ENCODE results near the gene DSE. TPM values are rescaled to one million over a fixed set of nuclear protein-coding genes. Genes with fewer than 3 reads are reported as not detected.
A peak's percentile ranks its signal among the peaks of the same experiment; 100 is the strongest.

DSE gene
- total RNA-seq, 2 experiments from 2014 or later = 5.6 TPM

DNA sequence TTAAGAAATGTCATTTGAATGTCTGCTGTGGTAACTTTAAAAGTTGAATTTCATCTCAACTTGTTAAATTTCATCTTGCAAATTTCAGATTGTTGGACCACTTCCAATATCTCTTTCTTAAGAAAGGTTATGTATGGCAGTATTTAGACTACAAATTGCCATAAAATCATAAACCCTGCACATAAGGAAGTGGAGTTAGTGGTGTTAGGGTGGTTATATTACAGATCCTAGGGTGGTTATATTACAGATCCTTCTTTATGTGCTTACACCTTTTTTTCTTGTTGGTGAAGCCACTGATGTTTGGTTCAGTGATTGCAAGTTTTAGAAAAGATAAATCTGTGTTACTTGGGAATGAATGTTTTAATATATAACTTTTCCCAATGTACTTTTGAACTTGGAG is 9.0 kb downstream of the DSE start:
- no peak for DNase-seq
- peaks cover 4% of the 10 kb centered on the region for H3K27me3 Mint-ChIP-seq
- intact Hi-C loops (cut with DNase I, micrococcal nuclease) = loop anchor here in 1 of 2 experiments (10.0 kb wide), 1 partner anchor 875 kb away; no protein-coding TSS in a partner anchor
- no peak overlapping the region for H3K27ac Mint-ChIP-seq
- no peak for ATAC-seq
- ChIA-PET POLR2A (no interaction called here), CTCF (no interaction called here)
- no peaks in the 10 kb centered on the region for H3K9me3 Mint-ChIP-seq (ENCODE audit: low read depth)
- H3K4me1 Mint-ChIP-seq = no peaks in the 10 kb centered on the region
- H3K4me3 Mint-ChIP-seq = no peak overlapping the region
- no peaks in the 10 kb centered on the region for H3K36me3 Mint-ChIP-seq (ENCODE audit: low read depth)

DNA sequence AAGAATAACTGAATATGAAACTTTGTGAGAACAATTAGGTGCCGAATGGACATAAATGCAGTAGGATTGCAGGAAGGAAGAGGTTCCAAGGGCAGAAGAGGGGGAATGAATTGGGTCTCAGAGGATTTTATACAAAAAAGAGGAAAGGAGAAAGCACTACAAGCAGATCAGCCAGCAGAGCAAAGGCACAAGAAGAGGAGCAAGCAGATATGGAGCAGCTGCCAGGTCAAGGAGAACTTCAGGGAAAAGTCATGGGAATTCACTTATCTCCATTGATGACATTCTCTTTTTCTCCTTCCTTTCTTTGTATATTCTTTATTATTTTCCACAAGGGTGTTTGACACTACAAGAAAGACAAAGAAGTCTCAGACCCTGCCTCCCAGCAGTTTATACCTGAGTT is 9.6 kb downstream of the DSE start:
- Mint-ChIP-seq H3K4me1 (no peaks in the 10 kb centered on the region), H3K4me3 (no peak overlapping the region), H3K27me3 (peaks cover 3% of the 10 kb centered on the region), H3K36me3 (ENCODE audit: low read depth) (no peaks in the 10 kb centered on the region), H3K9me3 (ENCODE audit: low read depth) (no peaks in the 10 kb centered on the region), H3K27ac (no peak overlapping the region)
- ChIA-PET POLR2A (no interaction called here), CTCF (no interaction called here)
- intact Hi-C loops (cut with DNase I, micrococcal nuclease) = loop anchor here in 1 of 2 experiments (10.0 kb wide), 1 partner anchor 874 kb away; no protein-coding TSS in a partner anchor
- no peak for DNase-seq
- no peak for ATAC-seq

DNA sequence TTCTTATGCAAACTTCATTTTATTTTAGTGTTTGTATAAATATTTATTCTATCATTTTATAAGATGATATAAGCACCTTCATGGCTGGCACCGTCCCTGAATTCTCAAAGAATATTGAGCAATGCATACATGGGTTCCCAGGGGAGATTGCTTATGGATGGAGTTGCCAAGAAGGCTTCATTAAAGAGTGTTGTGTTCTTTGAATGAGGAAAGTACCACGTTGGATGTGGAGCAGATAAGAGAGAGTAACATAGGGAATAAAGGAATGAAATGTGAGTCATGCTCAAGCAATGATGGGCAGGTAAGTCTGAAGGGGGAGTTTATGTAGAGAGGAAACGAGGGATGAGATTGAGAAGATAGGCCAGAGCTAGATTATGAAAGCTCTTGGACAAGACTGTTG is 10.3 kb downstream of the DSE start:
- Mint-ChIP-seq H3K4me3 (no peak overlapping the region), H3K4me1 (no peaks in the 10 kb centered on the region), H3K27ac (no peak overlapping the region), H3K9me3 (ENCODE audit: low read depth) (no peaks in the 10 kb centered on the region), H3K36me3 (ENCODE audit: low read depth) (no peaks in the 10 kb centered on the region), H3K27me3 (peaks cover 2% of the 10 kb centered on the region)
- ATAC-seq (no peak), DNase-seq (no peak)
- ChIA-PET POLR2A (no interaction called here), CTCF (no interaction called here)
- intact Hi-C loops (cut with DNase I, micrococcal nuclease) = loop anchor here in 1 of 2 experiments (10.0 kb wide), 1 partner anchor 874 kb away; no protein-coding TSS in a partner anchor

DNA sequence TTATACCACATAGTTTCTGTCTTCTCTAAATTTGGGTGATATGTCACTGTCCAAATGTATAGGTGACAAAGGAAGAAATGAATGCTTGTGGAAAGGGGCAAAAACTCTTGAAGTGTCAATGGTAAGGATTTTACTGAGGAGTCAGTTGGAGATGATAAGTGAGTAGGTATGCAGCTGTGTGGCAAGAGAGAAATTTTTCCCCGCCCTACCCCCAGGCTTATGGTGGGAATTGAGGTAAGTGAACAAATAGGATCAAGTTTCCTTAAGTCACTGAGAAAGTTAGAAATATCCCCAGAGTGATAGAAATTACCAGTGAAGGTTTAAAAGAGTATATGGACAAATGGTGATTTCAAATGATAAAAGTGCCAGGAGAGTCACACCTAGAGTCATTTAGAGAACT is 11.8 kb downstream of the DSE start:
- ATAC-seq = no peak
- POLR2A ChIA-PET = no interaction called here
- intact Hi-C loops (cut with DNase I, micrococcal nuclease) = loop anchor here in 1 of 2 experiments (10.0 kb wide), 1 partner anchor 872 kb away; no protein-coding TSS in a partner anchor

DNA sequence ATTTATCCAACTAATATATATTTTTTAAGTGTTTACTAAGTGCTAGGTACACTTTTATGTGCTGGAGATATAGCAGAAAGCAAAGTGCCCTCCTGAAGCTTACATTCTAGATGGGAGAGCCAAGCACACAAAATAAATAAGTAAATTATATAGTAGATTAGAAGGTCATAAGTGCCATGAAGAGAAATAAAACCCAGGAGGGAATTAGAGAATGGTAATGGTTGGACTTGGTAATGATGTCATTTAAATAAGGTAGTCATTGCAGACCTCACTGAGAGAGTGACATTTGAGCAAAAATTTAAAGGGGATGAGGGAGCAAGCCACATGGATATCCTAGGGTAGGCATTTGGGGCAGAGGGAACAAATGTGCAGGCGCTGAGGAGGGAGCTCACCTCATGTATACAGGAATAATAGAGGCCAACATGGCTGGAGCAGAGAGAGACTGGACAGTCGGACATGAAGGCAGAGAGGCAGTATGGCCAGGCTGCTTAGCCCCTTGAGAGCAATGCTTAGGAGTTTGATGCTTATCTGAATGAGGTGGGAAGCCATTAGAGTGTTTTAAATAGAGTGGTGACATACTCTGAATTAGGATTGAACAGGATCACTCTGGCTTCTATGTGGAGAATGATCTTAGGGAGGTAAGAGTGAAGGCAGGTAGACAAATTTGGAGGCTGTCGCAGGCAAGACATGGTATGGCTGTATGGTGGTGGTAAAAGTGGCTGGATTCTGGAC is 14.1 kb downstream of the DSE start:
- H3K9me3 Mint-ChIP-seq (ENCODE audit: low read depth) = no peaks in the 10 kb centered on the region
- peaks cover 13% of the 10 kb centered on the region for H3K4me1 Mint-ChIP-seq
- H3K27ac Mint-ChIP-seq = no peak overlapping the region
- intact Hi-C loops (cut with DNase I, micrococcal nuclease) = loop anchor here in 1 of 2 experiments (10.0 kb wide), 1 partner anchor 870 kb away; no protein-coding TSS in a partner anchor
- ChIA-PET CTCF (no interaction called here), POLR2A (no interaction called here)
- no peaks in the 10 kb centered on the region for H3K36me3 Mint-ChIP-seq (ENCODE audit: low read depth)
- ATAC-seq = no peak
- H3K4me3 Mint-ChIP-seq = no peak overlapping the region
- peaks cover 2% of the 10 kb centered on the region for H3K27me3 Mint-ChIP-seq
- no peak for DNase-seq

More for the DNA sequence above, 11.8 kb downstream of the DSE start:
- H3K27ac Mint-ChIP-seq = no peak overlapping the region
- no peaks in the 10 kb centered on the region for H3K9me3 Mint-ChIP-seq (ENCODE audit: low read depth)
- peaks cover 9% of the 10 kb centered on the region for H3K4me1 Mint-ChIP-seq
- H3K36me3 Mint-ChIP-seq (ENCODE audit: low read depth) = no peaks in the 10 kb centered on the region
- DNase-seq = no peak
- H3K27me3 Mint-ChIP-seq = peaks cover 2% of the 10 kb centered on the region
- no peak overlapping the region for H3K4me3 Mint-ChIP-seq
- CTCF ChIA-PET = no interaction called here

DNA sequence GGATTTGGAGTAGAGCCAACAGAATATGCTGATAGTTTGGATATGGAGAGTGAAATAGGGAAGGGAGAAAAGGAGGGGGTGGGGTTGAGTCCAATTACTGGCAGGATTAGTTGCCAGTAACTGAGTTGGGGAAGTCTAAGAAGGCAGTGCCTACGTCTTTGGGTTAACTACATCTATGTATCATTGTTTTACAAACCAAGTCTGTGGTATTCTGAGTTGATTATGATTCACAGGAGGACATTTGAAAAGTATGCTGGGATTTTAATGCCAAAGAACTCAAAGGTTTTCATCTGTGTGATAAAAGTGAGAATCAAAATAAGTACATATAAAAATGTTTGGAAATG is 14.7 kb downstream of the DSE start:
- CTCF ChIA-PET = no interaction called here
- no peak for ATAC-seq
- no peaks in the 10 kb centered on the region for H3K9me3 Mint-ChIP-seq (ENCODE audit: low read depth)

DNA sequence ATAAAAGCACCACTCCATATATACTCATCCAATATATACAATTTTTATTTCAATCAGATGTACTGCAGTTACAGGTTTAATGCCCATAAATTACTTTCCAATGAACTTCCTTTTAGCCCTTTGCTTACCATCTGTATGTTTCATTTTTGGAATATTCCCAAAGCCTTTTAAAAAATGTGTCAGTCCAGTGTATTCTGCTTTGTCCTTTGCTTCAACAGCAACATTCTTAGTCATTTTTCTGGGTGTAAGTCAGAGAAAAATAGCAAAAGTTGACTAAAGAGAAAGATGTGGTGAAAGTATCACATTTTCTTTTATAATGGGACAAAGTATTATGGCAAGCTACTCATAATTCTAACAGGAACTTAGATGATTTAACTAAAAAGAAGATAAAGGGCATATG is 15.2 kb downstream of the DSE start:
- ChIA-PET CTCF (interaction anchor here (0.5 kb wide), 2 partner anchors 150 to 169 kb away, joined by 3 read pairs; no protein-coding TSS in a partner anchor), POLR2A (no interaction called here)
- Mint-ChIP-seq H3K9me3 (ENCODE audit: low read depth) (no peaks in the 10 kb centered on the region), H3K27me3 (peaks cover 2% of the 10 kb centered on the region), H3K4me3 (no peak overlapping the region), H3K27ac (no peak overlapping the region), H3K36me3 (ENCODE audit: low read depth) (no peaks in the 10 kb centered on the region), H3K4me1 (peaks cover 15% of the 10 kb centered on the region)
- DNase-seq (no peak), ATAC-seq (no peak)
- intact Hi-C loops (cut with DNase I, micrococcal nuclease) = loop anchor here in 1 of 2 experiments (10.0 kb wide), 1 partner anchor 869 kb away; no protein-coding TSS in a partner anchor

More for the DNA sequence above, 14.7 kb downstream of the DSE start:
- intact Hi-C loops (cut with DNase I, micrococcal nuclease) = loop anchor here in 1 of 2 experiments (10.0 kb wide), 1 partner anchor 869 kb away; no protein-coding TSS in a partner anchor
- H3K36me3 Mint-ChIP-seq (ENCODE audit: low read depth) = no peaks in the 10 kb centered on the region
- POLR2A ChIA-PET = no interaction called here
- DNase-seq = no peak
- H3K27me3 Mint-ChIP-seq = peaks cover 2% of the 10 kb centered on the region
- H3K27ac Mint-ChIP-seq = no peak overlapping the region
- H3K4me3 Mint-ChIP-seq = no peak overlapping the region
- peaks cover 13% of the 10 kb centered on the region for H3K4me1 Mint-ChIP-seq

DNA sequence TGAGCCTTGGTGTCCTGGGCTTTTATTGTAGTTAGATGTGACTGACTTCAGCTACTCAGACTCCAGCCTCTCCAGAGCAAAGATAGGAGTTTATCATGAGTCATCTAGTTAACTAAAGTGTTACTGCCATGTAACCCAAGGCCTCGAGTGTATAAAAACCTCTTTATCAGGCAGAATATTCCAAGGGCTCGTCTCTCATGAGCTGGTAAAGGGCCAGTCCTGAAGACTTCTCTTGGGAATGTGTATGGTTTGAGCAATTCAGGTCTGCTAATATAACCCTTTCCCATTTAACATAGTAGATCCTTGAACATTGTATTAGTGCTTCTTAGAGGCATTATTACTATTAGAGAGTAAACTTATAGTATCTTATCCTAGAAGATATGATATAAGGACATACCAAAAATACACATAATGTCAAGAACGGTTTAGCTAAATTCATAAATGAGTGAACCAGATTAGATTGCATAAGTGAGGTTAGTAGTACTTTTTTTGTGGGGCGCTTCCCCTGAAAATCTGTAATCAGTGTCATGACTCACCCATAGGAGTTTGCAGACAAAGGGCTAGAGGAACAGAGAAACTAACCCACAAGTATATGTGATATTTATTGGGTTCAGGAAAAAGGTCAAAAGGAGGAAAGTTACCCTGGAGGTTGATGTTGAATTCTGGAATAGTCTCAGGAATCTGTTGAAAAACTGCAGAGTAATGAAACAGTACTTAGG is 16.0 kb downstream of the DSE start:
- Mint-ChIP-seq H3K4me3 (no peak overlapping the region), H3K4me1 (peaks cover 15% of the 10 kb centered on the region), H3K27me3 (no peaks in the 10 kb centered on the region), H3K9me3 (ENCODE audit: low read depth) (no peaks in the 10 kb centered on the region), H3K36me3 (ENCODE audit: low read depth) (no peaks in the 10 kb centered on the region), H3K27ac (no peak overlapping the region)
- CTCF ChIA-PET = interaction anchor here (0.5 kb wide), 2 partner anchors 151 to 170 kb away, joined by 3 read pairs; no protein-coding TSS in a partner anchor
- POLR2A ChIA-PET = no interaction called here
- intact Hi-C loops (cut with DNase I, micrococcal nuclease) = loop anchor here in 1 of 2 experiments (10.0 kb wide), 1 partner anchor 868 kb away; no protein-coding TSS in a partner anchor
- ATAC-seq (peak; percentile 38), DNase-seq (no peak)

DNA sequence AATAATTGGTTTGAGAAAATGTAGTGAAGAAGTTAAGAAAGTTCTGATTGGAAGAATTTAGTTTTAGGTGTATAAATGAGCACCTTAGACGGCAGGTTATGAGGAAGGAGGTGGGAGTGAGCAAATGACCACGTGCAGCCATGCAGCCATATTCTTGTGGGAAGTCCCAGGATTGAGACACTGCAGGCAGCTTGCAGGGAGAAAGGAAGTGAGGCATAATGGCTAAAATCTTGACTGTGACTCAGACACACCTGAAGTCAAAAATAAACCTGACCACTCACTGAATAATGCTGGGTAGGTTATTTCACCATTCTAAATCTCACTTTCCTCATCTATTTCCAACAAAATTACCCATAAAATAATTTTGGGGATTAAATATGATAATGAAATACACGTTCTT is 16.6 kb downstream of the DSE start:
- ATAC-seq (peak; percentile 65), DNase-seq (peak; percentile 16)
- ChIA-PET POLR2A (no interaction called here), CTCF (no interaction called here)
- intact Hi-C loops (cut with DNase I, micrococcal nuclease) = loop anchor here in 1 of 2 experiments (10.0 kb wide), 1 partner anchor 867 kb away; no protein-coding TSS in a partner anchor
- Mint-ChIP-seq H3K4me1 (peaks cover 19% of the 10 kb centered on the region), H3K27ac (no peak overlapping the region), H3K9me3 (ENCODE audit: low read depth) (no peaks in the 10 kb centered on the region), H3K4me3 (no peak overlapping the region), H3K36me3 (ENCODE audit: low read depth) (no peaks in the 10 kb centered on the region), H3K27me3 (no peaks in the 10 kb centered on the region)

DNA sequence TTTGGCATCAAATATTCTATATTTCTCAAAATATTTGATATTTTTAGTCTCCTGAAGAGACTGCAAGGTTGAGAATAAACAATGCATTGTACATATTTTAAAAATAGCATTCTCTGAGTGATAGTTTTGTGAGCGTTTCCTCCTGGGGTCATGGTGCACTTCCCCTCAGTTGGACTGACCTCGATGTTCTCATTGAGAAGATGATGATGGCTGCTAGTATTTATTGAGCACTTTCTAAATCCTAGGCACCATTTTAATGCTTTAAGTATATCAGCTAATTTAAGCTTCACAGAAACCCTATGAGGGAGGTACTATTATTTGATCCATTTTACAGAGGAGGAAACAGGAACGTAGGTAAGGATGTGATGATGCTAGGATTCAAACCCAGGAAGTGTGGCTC is 18.2 kb downstream of the DSE start:
- Mint-ChIP-seq H3K4me1 (peaks cover 32% of the 10 kb centered on the region), H3K27ac (no peak overlapping the region), H3K36me3 (ENCODE audit: low read depth) (no peaks in the 10 kb centered on the region), H3K9me3 (ENCODE audit: low read depth) (no peaks in the 10 kb centered on the region), H3K27me3 (no peaks in the 10 kb centered on the region), H3K4me3 (no peak overlapping the region)
- POLR2A ChIA-PET = no interaction called here
- DNase-seq = no peak
- CTCF ChIA-PET = interaction anchor here (1.0 kb wide), 1 partner anchor 12 kb away, joined by 3 read pairs; no protein-coding TSS in a partner anchor
- no peak for ATAC-seq
- intact Hi-C loops (cut with DNase I, micrococcal nuclease) = loop anchor here in 1 of 2 experiments (10.0 kb wide), 1 partner anchor 866 kb away; no protein-coding TSS in a partner anchor

DNA sequence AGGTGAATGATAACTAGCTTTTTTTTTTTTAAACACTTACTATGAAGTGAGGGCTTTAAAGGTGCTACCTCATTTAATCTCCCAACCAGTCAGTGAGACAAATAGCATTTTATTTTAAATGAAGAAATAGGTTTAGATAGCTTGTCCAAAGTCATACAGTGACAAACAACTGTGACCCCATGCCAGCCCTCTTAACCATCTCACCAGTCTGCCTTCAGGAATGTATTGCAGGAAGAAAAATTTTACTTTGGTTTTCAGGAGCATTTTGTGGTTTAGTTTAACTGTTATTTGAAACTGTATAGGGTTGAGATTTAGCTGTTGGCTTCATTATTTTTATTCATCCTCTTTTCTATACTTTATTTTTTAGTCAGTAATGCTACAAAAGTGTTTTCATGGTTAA is 18.6 kb downstream of the DSE start:
- DNase-seq = no peak
- no peak overlapping the region for H3K27ac Mint-ChIP-seq
- H3K36me3 Mint-ChIP-seq (ENCODE audit: low read depth) = no peaks in the 10 kb centered on the region
- no peaks in the 10 kb centered on the region for H3K27me3 Mint-ChIP-seq
- intact Hi-C loops (cut with DNase I, micrococcal nuclease) = loop anchor here in 1 of 2 experiments (10.0 kb wide), 1 partner anchor 865 kb away; no protein-coding TSS in a partner anchor
- no peak overlapping the region for H3K4me3 Mint-ChIP-seq
- ATAC-seq = no peak
- H3K9me3 Mint-ChIP-seq (ENCODE audit: low read depth) = no peaks in the 10 kb centered on the region
- peaks cover 32% of the 10 kb centered on the region for H3K4me1 Mint-ChIP-seq
- POLR2A ChIA-PET = no interaction called here
- CTCF ChIA-PET = interaction anchor here (1.0 kb wide), 1 partner anchor 12 kb away, joined by 3 read pairs; no protein-coding TSS in a partner anchor
